SK-N-SH (cell line): Measurements from ENCODE around the gene POT1. TPM values are rescaled to one million over a fixed set of nuclear protein-coding genes. Genes with fewer than 3 reads are reported as not detected.

Source experiments
- CTCF ChIA-PET: fragments of 300-600, 350-600 bp; formaldehyde crosslinking; extraction: SDS; loops from one replicate; lab custom pipeline; 2021; lab: Yijun Ruan, JAX
- POLR2A ChIA-PET: fragments of 350-600 bp; sonication (Branson Sonifier 250); formaldehyde crosslinking; extraction: SDS; loops from one replicate; lab custom pipeline; 2020; ENCODE audit warnings: antibody characterized with exemption, inconsistent platforms; lab: Yijun Ruan, JAX
- DNase-seq: peaks from one replicate; pipeline ENCODE4 v3.0.0; 2012
- H2AFZ ChIP-seq: fragments of 200-600 bp; sonication (generic); 2 replicates; pipeline ENCODE4 v1.8.1; 2016; ENCODE audit warnings: antibody characterized with exemption, mild to moderate bottlenecking, low read depth
- H3F3A ChIP-seq: fragments of 200-600 bp; sonication (generic); replicated peaks from 2 replicates; pipeline ENCODE3; 2016; ENCODE audit warnings: antibody characterized with exemption, mild to moderate bottlenecking; ENCODE audit not compliant: insufficient read depth
- H3K27ac ChIP-seq, 2 experiments: fragments of 200-500 bp in 1 of 2; fragments of 200-600 bp in 1 of 2; sonication (Bioruptor generic) in 1 of 2; sonication (generic), shearing (Covaris generic) in 1 of 2; 2 replicates each; pipeline versions ENCODE4 v1.5.1 to v1.6.1; 2014 to 2016; ENCODE audit warnings: low read depth in 2 of 2, inconsistent platforms in 1 of 2, low read length in 1 of 2, mild to moderate bottlenecking in 1 of 2, mixed read lengths in 1 of 2
- H3K27me3 ChIP-seq: fragments of 200-600 bp; sonication (generic), shearing (Covaris generic); 2 replicates; pipeline ENCODE4 v1.6.1; 2016; ENCODE audit warnings: mixed run types; ENCODE audit not compliant: insufficient read depth
- H3K36me3 ChIP-seq, 2 experiments: fragments of 200-500 bp in 1 of 2; fragments of 200-600 bp in 1 of 2; sonication (Bioruptor generic) in 1 of 2; sonication (generic) in 1 of 2; replicated peaks in 1 of 2; 2 replicates each; pipeline versions ENCODE3 to v1.5.1; 2014 to 2016; ENCODE audit warnings: low read length in 1 of 2, mild to moderate bottlenecking in 1 of 2; ENCODE audit not compliant: insufficient read depth in 2 of 2, control insufficient read depth in 1 of 2
- H3K4me1 ChIP-seq, 2 experiments: fragments of 200-500 bp in 1 of 2; fragments of 200-600 bp in 1 of 2; sonication (Bioruptor generic) in 1 of 2; sonication (generic), shearing (Covaris generic) in 1 of 2; 2 replicates each; pipeline versions ENCODE4 v1.5.1 to v1.6.1; 2014 to 2016; ENCODE audit warnings: low read depth in 1 of 2, low read length in 1 of 2, mixed run types in 1 of 2; ENCODE audit not compliant: insufficient read depth in 2 of 2, control insufficient read depth in 1 of 2
- H3K4me2 ChIP-seq: fragments of 200-600 bp; sonication (generic), shearing (Covaris generic); 2 replicates; pipeline ENCODE4 v1.6.1; 2017; ENCODE audit warnings: mixed run types
- H3K4me3 ChIP-seq, 2 experiments: fragments of 200-500 bp in 1 of 2; fragments of 200-600 bp in 1 of 2; sonication (Bioruptor generic) in 1 of 2; sonication (generic), shearing (Covaris generic) in 1 of 2; 2 replicates each; pipeline versions ENCODE4 v1.5.1 to v1.8.1; 2014 to 2016; ENCODE audit warnings: low read depth in 2 of 2, inconsistent platforms in 1 of 2, low read length in 1 of 2, mild to moderate bottlenecking in 1 of 2, mixed read lengths in 1 of 2, moderate library complexity in 1 of 2
- H3K79me2 ChIP-seq: fragments of 200-600 bp; sonication (generic); 2 replicates; pipeline ENCODE4 v1.8.1; 2017; ENCODE audit warnings: mild to moderate bottlenecking; ENCODE audit not compliant: insufficient read depth
- H3K9ac ChIP-seq: fragments of 200-600 bp; sonication (generic); 2 replicates; pipeline ENCODE4 v1.6.1; 2017; ENCODE audit warnings: mixed run types
- H3K9me2 ChIP-seq: fragments of 200-600 bp; sonication (generic); 2 replicates; pipeline ENCODE4 v1.6.1; 2017; ENCODE audit warnings: mixed run types
- H3K9me3 ChIP-seq: fragments of 200-600 bp; sonication (generic); 2 replicates; pipeline ENCODE4 v1.6.1; 2017; ENCODE audit warnings: mixed run types, mild to moderate bottlenecking, moderate library complexity
- H4K20me1 ChIP-seq: fragments of 200-600 bp; sonication (generic); 2 replicates; pipeline ENCODE4 v1.6.1; 2017; ENCODE audit warnings: mild to moderate bottlenecking, mixed run types; ENCODE audit not compliant: insufficient read depth
- CHD2 ChIP-seq: fragments of 150-350 bp; IDR thresholded peaks from 2 replicates; pipeline ENCODE4 v1.6.1; 2018; ENCODE audit warnings: low read length; ENCODE audit not compliant: partially characterized antibody
- ELF1 ChIP-seq: IDR thresholded peaks from 2 replicates; pipeline ENCODE4 v1.4.0; 2012
- EP300 ChIP-seq, 2 experiments: IDR thresholded peaks; 2 replicates each; pipeline versions ENCODE4 v1.4.0 to v1.6.1; 2012; ENCODE audit warnings: borderline replicate concordance in 1 of 2, low read depth in 1 of 2, low read length in 1 of 2
- FOSL2 ChIP-seq: IDR thresholded peaks from 2 replicates; pipeline ENCODE4 v1.4.0; 2012; ENCODE audit warnings: low read depth, mild to moderate bottlenecking, moderate library complexity, borderline replicate concordance
- FOXM1 ChIP-seq: IDR thresholded peaks from 2 replicates; pipeline ENCODE4 v1.4.0; 2012; ENCODE audit warnings: low read depth, mild to moderate bottlenecking
- GABPA ChIP-seq: IDR thresholded peaks from 2 replicates; pipeline ENCODE4 v1.4.0; 2012; ENCODE audit warnings: low read depth, mild to moderate bottlenecking
- GATA2 ChIP-seq: sonication (generic); formaldehyde crosslinking; IDR thresholded peaks from 2 replicates; pipeline ENCODE4 v1.5.0; 2020; ENCODE audit warnings: mild to moderate bottlenecking, missing genetic modification reagents
- IRF3 ChIP-seq: fragments of 150-350 bp; IDR thresholded peaks from 2 replicates; pipeline ENCODE4 v1.6.1; 2016; ENCODE audit warnings: mild to moderate bottlenecking, low read depth, low read length
- NFIC ChIP-seq: IDR thresholded peaks from 2 replicates; pipeline ENCODE4 v1.4.0; 2012; ENCODE audit warnings: borderline replicate concordance
- PBX3 ChIP-seq: IDR thresholded peaks from 2 replicates; pipeline ENCODE4; 2012
- RAD21 ChIP-seq: IDR thresholded peaks from 2 replicates; pipeline ENCODE4 v1.6.1; 2012; ENCODE audit warnings: mild to moderate bottlenecking, low read length
- RCOR1 ChIP-seq: fragments of 150-350 bp; IDR thresholded peaks from 2 replicates; pipeline ENCODE4 v1.6.1; 2017; ENCODE audit warnings: antibody characterized with exemption, low read length
- REST ChIP-seq: IDR thresholded peaks from 2 replicates; pipeline ENCODE4 v1.6.1; 2012; ENCODE audit warnings: mild to moderate bottlenecking, low read depth, low read length, moderate library complexity
- RXRA ChIP-seq: IDR thresholded peaks from 2 replicates; pipeline ENCODE4 v1.4.0; 2012; ENCODE audit warnings: low read depth, mild to moderate bottlenecking, borderline replicate concordance
- TCF12 ChIP-seq: IDR thresholded peaks from 2 replicates; pipeline ENCODE4 v1.4.0; 2012
- TEAD4 ChIP-seq: IDR thresholded peaks from 2 replicates; pipeline ENCODE4 v1.4.0; 2012; ENCODE audit warnings: mild to moderate bottlenecking, borderline replicate concordance; ENCODE audit not compliant: insufficient read depth
- ZBTB33 ChIP-seq: IDR thresholded peaks from 2 replicates; pipeline ENCODE4 v1.4.0; 2012; ENCODE audit warnings: low read depth, borderline replicate concordance
- WGBS: methylation state at CpG from one replicate; pipeline ENCODE4 v1.1.6; 2017; ENCODE audit warnings: low lambda C conversion rate; 5-methylcytosine and 5-hydroxymethylcytosine counted together
- polyA plus RNA-seq, 3 experiments: library from polyadenylated mRNA; depleted of rRNA; stranded (reverse); fragments of >200 nt; gene quantifications; 2 replicates each; pipeline ENCODE4 v1.2.3, GENCODE V29; 2012

The POT1 gene
- polyA plus RNA-seq, 1 of the 3 experiments (the other 2 are of a cell fraction) = 18.1 TPM

- ChIA-PET CTCF (interaction anchor here (0.6 to 2.7 kb wide), 5 partner anchors 10 to 637 kb away, joined by 3 to 11 read pairs (median 3); no protein-coding TSS in a partner anchor), POLR2A (no interaction called here)
- no peak for DNase-seq
- Histone ChIP-seq H3K9ac (no peak overlapping the region), H3K9me2 (0 out of 2 replicates have a peak, but pooled peaks cover 2% of the 10 kb centered on the region), H3K36me3 (no peaks in the 10 kb centered on the region), H3K9me3 (no peaks in the 10 kb centered on the region), H3K79me2 (no peaks in the 10 kb centered on the region), H2AFZ (no peak overlapping the region), H3K27ac (no peak overlapping the region), H3K4me2 (no peak overlapping the region), H3K4me1 (peaks cover 0 to 5% of the 10 kb centered on the region in 2 experiments; a peak in 2 of 4 replicates), H3F3A (no peaks in the 10 kb centered on the region), H3K4me3 (no peak overlapping the region), H4K20me1 (no peaks in the 10 kb centered on the region), H3K27me3 (no peaks in the 10 kb centered on the region)
- no peak for TF ChIP-seq NFIC
- no peak for TF ChIP-seq REST
- TF ChIP-seq EP300 (IDR thresholded peaks at IDR 0.05; ENCODE audit: borderline replicate concordance in 1 of 2, low read depth in 1 of 2, low read length in 1 of 2) = no peak
- TF ChIP-seq RAD21 = no peak
- TF ChIP-seq GABPA = no peak
- no peak for TF ChIP-seq FOXM1
- no peak for TF ChIP-seq TEAD4
- TF ChIP-seq FOSL2 = no peak
- no peak for TF ChIP-seq ELF1
- TF ChIP-seq GATA2 (CRISPR knock-in tag) = no peak
- no peak for TF ChIP-seq PBX3
- TF ChIP-seq IRF3 = no peak
These were observed 137.6 kb downstream of the POT1 start for GRCh38 chr7:124792002-124792401.

GRCh38 chr7:124791426-124791825, 138.2 kb downstream of the POT1 start:
- no peak overlapping the region for H3K4me3 ChIP-seq
- POLR2A ChIA-PET = no interaction called here
- H3F3A ChIP-seq = no peaks in the 10 kb centered on the region
- no peak overlapping the region for H3K4me2 ChIP-seq
- H3K9me2 ChIP-seq = 0 out of 2 replicates have a peak, but pooled peaks cover 2% of the 10 kb centered on the region
- H4K20me1 ChIP-seq = no peaks in the 10 kb centered on the region
- no peak for DNase-seq
- CTCF ChIA-PET = interaction anchor here (0.6 to 2.7 kb wide), 7 partner anchors 12 to 920 kb away, joined by 3 to 11 read pairs (median 4); no protein-coding TSS in a partner anchor
- H3K4me1 ChIP-seq = peaks cover 0 to 5% of the 10 kb centered on the region in 2 experiments; a peak in 2 of 4 replicates
- no peak overlapping the region for H3K27ac ChIP-seq
- H3K9me3 ChIP-seq = no peaks in the 10 kb centered on the region
- no peaks in the 10 kb centered on the region for H3K79me2 ChIP-seq
- no peak for TF ChIP-seq RXRA
- no peak for TF ChIP-seq ZBTB33
- no peak for TF ChIP-seq RCOR1
- TF ChIP-seq TEAD4 = no peak
- no peak for TF ChIP-seq FOXM1
- TF ChIP-seq EP300 (IDR thresholded peaks at IDR 0.05; ENCODE audit: borderline replicate concordance in 1 of 2, low read depth in 1 of 2, low read length in 1 of 2) = no peak
- no peak for TF ChIP-seq GABPA
- no peak for TF ChIP-seq NFIC
- no peak for TF ChIP-seq TCF12
- no peak for TF ChIP-seq CHD2
- no peak overlapping the region for H3K9ac ChIP-seq
- no peak overlapping the region for H2AFZ ChIP-seq
- no peaks in the 10 kb centered on the region for H3K36me3 ChIP-seq
- H3K27me3 ChIP-seq = no peaks in the 10 kb centered on the region
- WGBS = 60% methylated on average over 4 of the region's 4 CpGs
